Measurements from ENCODE around the gene WDR7. TPM values are rescaled to one million over a fixed set of nuclear protein-coding genes. Genes with fewer than 3 reads are reported as not detected.

Gene WDR7
- total and polyA plus RNA-seq, 9 donors, result 7.3 to 18.1 (median 9.6) TPM

- DNase-seq, result peak; percentile 33
- Histone ChIP-seq H3K27ac (ENCODE audit: low read length) (peak overlapping the region; percentile 45), H3K9me3 (replicated peaks; ENCODE audit: control insufficient read depth, low read depth, low read length) (no peaks in the 10 kb centered on the region), H3K4me3 (ENCODE audit: low read length) (no peak overlapping the region), H3K4me1 (ENCODE audit: control insufficient read depth, insufficient read depth, low read length) (no peaks in the 10 kb centered on the region), H3K27me3 (ENCODE audit: control insufficient read depth, insufficient read depth, low read length) (no peaks in the 10 kb centered on the region), H3K36me3 (ENCODE audit: control insufficient read depth, insufficient read depth, low read length) (peaks cover 4% of the 10 kb centered on the region)
- 66% methylated on average over 4 of the region's 9 CpGs for WGBS (ENCODE audit: insufficient coverage)
Observed at GRCh38 chr18:56789004-56789888, 138.1 kb downstream of the WDR7 start.

GRCh38 chr18:56789889-56790180 lies 138.7 kb downstream of the WDR7 start:
- Histone ChIP-seq H3K27me3 (ENCODE audit: control insufficient read depth, insufficient read depth, low read length) (no peaks in the 10 kb centered on the region), H3K36me3 (ENCODE audit: control insufficient read depth, insufficient read depth, low read length) (peaks cover 4% of the 10 kb centered on the region), H3K4me1 (ENCODE audit: control insufficient read depth, insufficient read depth, low read length) (no peaks in the 10 kb centered on the region), H3K9me3 (replicated peaks; ENCODE audit: control insufficient read depth, low read depth, low read length) (no peaks in the 10 kb centered on the region), H3K4me3 (ENCODE audit: low read length) (no peak overlapping the region), H3K27ac (ENCODE audit: low read length) (peak overlapping the region; percentile 45)
- DNase-seq, result no peak
- WGBS (ENCODE audit: insufficient coverage), result no CpG with 5 or more reads among the region's 3 CpGs

DNA sequence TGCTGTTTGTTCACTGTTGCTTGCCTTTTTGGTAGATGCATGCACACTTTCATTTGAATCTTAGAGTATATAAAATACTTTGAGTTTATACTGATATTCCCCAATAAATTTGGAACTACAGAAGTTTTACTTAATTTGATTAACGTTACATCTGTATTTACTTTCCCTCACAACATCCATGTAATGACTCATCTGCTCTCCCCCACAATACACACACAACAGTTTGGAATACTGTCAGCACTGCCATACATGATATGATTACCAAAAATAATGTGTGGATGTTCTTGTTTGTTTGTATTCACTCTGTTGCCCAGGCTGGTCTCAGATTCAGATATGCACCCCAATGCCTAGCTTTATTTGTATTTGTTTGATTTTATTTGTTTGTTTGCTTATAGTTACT lies 144.2 kb downstream of the WDR7 start:
- no CpG with 5 or more reads among the region's 1 CpG for WGBS (ENCODE audit: insufficient coverage)
- Histone ChIP-seq H3K4me1 (ENCODE audit: control insufficient read depth, insufficient read depth, low read length) (no peaks in the 10 kb centered on the region), H3K9me3 (replicated peaks; ENCODE audit: control insufficient read depth, low read depth, low read length) (no peaks in the 10 kb centered on the region), H3K36me3 (ENCODE audit: control insufficient read depth, insufficient read depth, low read length) (no peaks in the 10 kb centered on the region), H3K4me3 (ENCODE audit: low read length) (no peak overlapping the region), H3K27ac (ENCODE audit: low read length) (no peak overlapping the region), H3K27me3 (ENCODE audit: control insufficient read depth, insufficient read depth, low read length) (no peaks in the 10 kb centered on the region)
- no peak for DNase-seq

GRCh38 chr18:56799756-56800155 lies 148.6 kb downstream of the WDR7 start:
- H3K4me1 ChIP-seq (ENCODE audit: control insufficient read depth, insufficient read depth, low read length), result no peaks in the 10 kb centered on the region
- no peak overlapping the region for H3K27ac ChIP-seq (ENCODE audit: low read length)
- no peaks in the 10 kb centered on the region for H3K36me3 ChIP-seq (ENCODE audit: control insufficient read depth, insufficient read depth, low read length)
- DNase-seq, result no peak
- no peak overlapping the region for H3K4me3 ChIP-seq (ENCODE audit: low read length)
- H3K27me3 ChIP-seq (ENCODE audit: control insufficient read depth, insufficient read depth, low read length), result no peaks in the 10 kb centered on the region
- no peaks in the 10 kb centered on the region for H3K9me3 ChIP-seq (replicated peaks; ENCODE audit: control insufficient read depth, low read depth, low read length)
- no CpG with 5 or more reads among the region's 2 CpGs for WGBS (ENCODE audit: insufficient coverage)

DNA sequence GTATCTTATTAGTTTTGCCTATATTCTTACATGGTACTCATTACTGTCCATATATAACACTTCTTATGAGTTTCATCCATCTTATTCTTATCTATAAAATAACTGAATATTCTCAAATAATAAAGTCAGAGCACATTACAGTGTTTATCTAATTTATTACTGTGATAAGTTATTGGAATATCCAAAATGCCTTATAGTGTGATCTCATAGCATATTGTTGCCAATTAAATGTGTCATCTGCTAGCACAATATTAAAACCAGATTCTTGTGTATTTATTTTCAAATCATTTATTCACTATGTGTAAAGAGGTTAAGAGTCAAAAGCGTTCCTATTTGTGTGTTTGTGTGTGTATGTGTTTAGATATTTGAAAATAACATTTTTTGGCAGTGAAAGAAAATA lies 151.9 kb downstream of the WDR7 start:
- peak; percentile 44 for DNase-seq
- H3K4me3 ChIP-seq (ENCODE audit: low read length), result no peak overlapping the region
- H3K9me3 ChIP-seq (replicated peaks; ENCODE audit: control insufficient read depth, low read depth, low read length), result no peaks in the 10 kb centered on the region
- H3K27ac ChIP-seq (ENCODE audit: low read length), result no peak overlapping the region
- H3K27me3 ChIP-seq (ENCODE audit: control insufficient read depth, insufficient read depth, low read length), result no peaks in the 10 kb centered on the region
- no peaks in the 10 kb centered on the region for H3K36me3 ChIP-seq (ENCODE audit: control insufficient read depth, insufficient read depth, low read length)
- no peaks in the 10 kb centered on the region for H3K4me1 ChIP-seq (ENCODE audit: control insufficient read depth, insufficient read depth, low read length)
- no CpG with 5 or more reads among the region's 1 CpG for WGBS (ENCODE audit: insufficient coverage)

DNA sequence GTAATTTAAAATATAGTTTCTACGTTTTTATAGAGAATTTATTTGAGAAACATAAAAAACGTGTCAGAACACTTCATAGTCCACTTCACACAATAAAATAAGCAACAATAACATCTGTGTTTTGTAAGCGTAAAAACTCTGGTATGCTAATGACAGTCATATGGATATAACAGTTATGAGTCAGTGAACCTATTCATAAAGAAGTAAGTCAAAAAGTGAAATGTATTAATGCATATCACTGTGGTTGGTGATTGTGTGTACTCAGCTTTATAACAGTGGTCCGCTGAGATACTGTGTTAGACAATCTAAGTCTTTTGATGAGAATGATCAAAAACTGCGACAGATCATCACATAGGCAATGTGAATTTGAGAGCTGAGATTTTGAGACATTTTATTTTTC lies 153.2 kb downstream of the WDR7 start:
- H3K36me3 ChIP-seq (ENCODE audit: control insufficient read depth, insufficient read depth, low read length), result no peaks in the 10 kb centered on the region
- DNase-seq, result no peak

DNA sequence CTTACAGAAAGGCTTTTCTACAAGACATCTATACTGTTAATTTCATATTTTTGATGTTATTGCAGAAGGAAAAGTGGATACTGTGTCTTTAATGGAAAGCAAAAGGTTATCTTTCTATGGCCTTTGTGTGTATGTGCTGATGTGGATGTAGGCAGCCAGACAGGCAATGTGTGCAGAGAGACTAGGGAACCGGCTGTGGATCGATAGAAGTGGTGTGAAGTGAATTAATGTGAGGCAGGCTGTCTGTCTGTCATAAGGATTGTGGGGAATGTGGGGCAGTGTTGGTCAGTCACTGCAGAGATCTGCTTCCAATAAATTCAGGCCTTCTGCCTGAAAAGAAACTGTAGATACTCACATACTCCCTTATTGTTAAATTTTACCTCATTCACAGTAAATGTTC lies 156.7 kb downstream of the WDR7 start:
- Histone ChIP-seq H3K9me3 (replicated peaks; ENCODE audit: control insufficient read depth, low read depth, low read length) (no peaks in the 10 kb centered on the region), H3K4me1 (ENCODE audit: control insufficient read depth, insufficient read depth, low read length) (no peaks in the 10 kb centered on the region), H3K27ac (ENCODE audit: low read length) (no peak overlapping the region), H3K36me3 (ENCODE audit: control insufficient read depth, insufficient read depth, low read length) (no peaks in the 10 kb centered on the region), H3K4me3 (ENCODE audit: low read length) (no peak overlapping the region), H3K27me3 (ENCODE audit: control insufficient read depth, insufficient read depth, low read length) (no peaks in the 10 kb centered on the region)
- no peak for DNase-seq
- WGBS (ENCODE audit: insufficient coverage), result no CpG with 5 or more reads among the region's 2 CpGs

More for the DNA sequence above, 153.2 kb downstream of the WDR7 start:
- Histone ChIP-seq H3K4me3 (ENCODE audit: low read length) (no peak overlapping the region), H3K4me1 (ENCODE audit: control insufficient read depth, insufficient read depth, low read length) (no peaks in the 10 kb centered on the region), H3K27me3 (ENCODE audit: control insufficient read depth, insufficient read depth, low read length) (no peaks in the 10 kb centered on the region), H3K9me3 (replicated peaks; ENCODE audit: control insufficient read depth, low read depth, low read length) (no peaks in the 10 kb centered on the region), H3K27ac (ENCODE audit: low read length) (no peak overlapping the region)
- WGBS (ENCODE audit: insufficient coverage), result 100% methylated on average over 1 of the region's 5 CpGs

DNA sequence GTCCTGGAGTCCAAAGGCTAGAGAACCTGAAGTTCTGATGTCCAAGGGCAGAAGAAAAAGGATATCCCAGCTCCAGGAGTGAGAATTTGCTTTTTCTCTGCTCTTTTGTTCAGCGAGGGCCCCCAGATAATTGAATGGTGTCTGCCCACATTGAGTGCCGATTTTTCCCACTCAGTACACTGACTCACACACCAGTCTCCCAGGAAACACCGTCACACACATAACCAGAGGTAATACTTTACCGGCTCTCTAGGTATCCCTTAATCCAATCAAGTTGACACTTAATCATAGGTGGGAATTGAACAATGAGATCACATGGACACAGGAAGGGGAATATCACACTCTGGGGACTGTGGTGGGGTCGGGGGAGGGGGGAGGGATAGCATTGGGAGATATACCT lies 161.5 kb downstream of the WDR7 start:
- no peak overlapping the region for H3K4me3 ChIP-seq (ENCODE audit: low read length)
- H3K9me3 ChIP-seq (replicated peaks; ENCODE audit: control insufficient read depth, low read depth, low read length), result no peaks in the 10 kb centered on the region
- DNase-seq, result no peak
- no peaks in the 10 kb centered on the region for H3K4me1 ChIP-seq (ENCODE audit: control insufficient read depth, insufficient read depth, low read length)
- H3K36me3 ChIP-seq (ENCODE audit: control insufficient read depth, insufficient read depth, low read length), result no peaks in the 10 kb centered on the region
- WGBS (ENCODE audit: insufficient coverage), result 72% methylated on average over 2 of the region's 5 CpGs
- H3K27me3 ChIP-seq (ENCODE audit: control insufficient read depth, insufficient read depth, low read length), result no peaks in the 10 kb centered on the region
- H3K27ac ChIP-seq (ENCODE audit: low read length), result no peak overlapping the region

GRCh38 chr18:56815926-56816325 lies 164.8 kb downstream of the WDR7 start:
- Histone ChIP-seq H3K27me3 (ENCODE audit: control insufficient read depth, insufficient read depth, low read length) (no peaks in the 10 kb centered on the region), H3K4me3 (ENCODE audit: low read length) (no peak overlapping the region), H3K27ac (ENCODE audit: low read length) (no peak overlapping the region), H3K9me3 (replicated peaks; ENCODE audit: control insufficient read depth, low read depth, low read length) (no peaks in the 10 kb centered on the region), H3K36me3 (ENCODE audit: control insufficient read depth, insufficient read depth, low read length) (no peaks in the 10 kb centered on the region), H3K4me1 (ENCODE audit: control insufficient read depth, insufficient read depth, low read length) (no peaks in the 10 kb centered on the region)
- no peak for DNase-seq
- 95% methylated on average over 4 of the region's 7 CpGs for WGBS (ENCODE audit: insufficient coverage)

GRCh38 chr18:56823986-56824565 lies 172.9 kb downstream of the WDR7 start:
- no peaks in the 10 kb centered on the region for H3K9me3 ChIP-seq (replicated peaks; ENCODE audit: control insufficient read depth, low read depth, low read length)
- no peak for DNase-seq
- H3K36me3 ChIP-seq (ENCODE audit: control insufficient read depth, insufficient read depth, low read length), result no peaks in the 10 kb centered on the region
- no peaks in the 10 kb centered on the region for H3K27me3 ChIP-seq (ENCODE audit: control insufficient read depth, insufficient read depth, low read length)
- WGBS (ENCODE audit: insufficient coverage), result no CpG with 5 or more reads among the region's 1 CpG
- H3K27ac ChIP-seq (ENCODE audit: low read length), result no peak overlapping the region
- no peak overlapping the region for H3K4me3 ChIP-seq (ENCODE audit: low read length)
- H3K4me1 ChIP-seq (ENCODE audit: control insufficient read depth, insufficient read depth, low read length), result no peaks in the 10 kb centered on the region

Measured in muscle of leg (tissue), 11 donors.